Testis (tissue), 2 donors: ENCODE data around the gene DEPDC5.

ENCODE experiments used
- POLR2A ChIP-seq: fragments of 450-650 bp; IDR thresholded peaks from one replicate; pipeline ENCODE4 v1.6.1; 2017; ENCODE audit warnings: antibody characterized with exemption, mild to moderate bottlenecking, moderate library complexity
- TF ChIP-seq, protein P1 (sequence below), 3 experiments: fragments of 450-650 bp in 2 of 3; fragments of 200-600 bp in 1 of 3; sonication (generic) in 1 of 3; IDR thresholded peaks; one replicate each; pipeline ENCODE4 v1.5.1; 2016 to 2019; ENCODE audit warnings: antibody characterized with exemption in 3 of 3, mild to moderate bottlenecking in 2 of 3, moderate library complexity in 1 of 3

DNA sequence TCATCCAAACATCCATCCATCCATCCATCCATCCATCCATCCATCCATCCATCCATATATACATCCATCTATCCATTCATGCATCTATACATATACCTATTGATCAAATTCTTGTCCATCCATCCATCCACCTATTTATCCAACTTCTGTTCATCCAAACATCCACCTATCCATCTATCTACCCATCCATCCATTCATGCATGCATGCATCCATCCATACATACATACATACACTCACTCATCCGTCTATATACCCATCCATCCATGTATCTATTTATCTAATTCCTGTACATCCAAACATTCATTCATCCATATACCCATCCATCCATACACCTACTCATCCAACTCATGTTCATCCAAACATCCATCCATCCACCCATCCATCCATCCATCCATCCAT is 171.2 kb downstream of the DEPDC5 start:
- TF ChIP-seq, protein P1, sequence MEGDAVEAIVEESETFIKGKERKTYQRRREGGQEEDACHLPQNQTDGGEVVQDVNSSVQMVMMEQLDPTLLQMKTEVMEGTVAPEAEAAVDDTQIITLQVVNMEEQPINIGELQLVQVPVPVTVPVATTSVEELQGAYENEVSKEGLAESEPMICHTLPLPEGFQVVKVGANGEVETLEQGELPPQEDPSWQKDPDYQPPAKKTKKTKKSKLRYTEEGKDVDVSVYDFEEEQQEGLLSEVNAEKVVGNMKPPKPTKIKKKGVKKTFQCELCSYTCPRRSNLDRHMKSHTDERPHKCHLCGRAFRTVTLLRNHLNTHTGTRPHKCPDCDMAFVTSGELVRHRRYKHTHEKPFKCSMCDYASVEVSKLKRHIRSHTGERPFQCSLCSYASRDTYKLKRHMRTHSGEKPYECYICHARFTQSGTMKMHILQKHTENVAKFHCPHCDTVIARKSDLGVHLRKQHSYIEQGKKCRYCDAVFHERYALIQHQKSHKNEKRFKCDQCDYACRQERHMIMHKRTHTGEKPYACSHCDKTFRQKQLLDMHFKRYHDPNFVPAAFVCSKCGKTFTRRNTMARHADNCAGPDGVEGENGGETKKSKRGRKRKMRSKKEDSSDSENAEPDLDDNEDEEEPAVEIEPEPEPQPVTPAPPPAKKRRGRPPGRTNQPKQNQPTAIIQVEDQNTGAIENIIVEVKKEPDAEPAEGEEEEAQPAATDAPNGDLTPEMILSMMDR (IDR thresholded peaks at IDR 0.05) = no peak
- TF ChIP-seq POLR2A = no peak
